GM21576 (cell line): ENCODE results near the gene TGFBRAP1.
"Not testable (repeated sequence)": the region's sequence is repeated elsewhere in the genome, so short reads cannot be mapped to it uniquely, and the experiment has no call there.

Experiments
- ATAC-seq: cut with Tn5 transposase; IDR thresholded peaks from one replicate; pipeline ENCODE4 v1.9.1; 2021; ENCODE audit warnings: mild to moderate bottlenecking, moderate library complexity; ENCODE audit not compliant: unreplicated experiment

TGFBRAP1 gene

DNA sequence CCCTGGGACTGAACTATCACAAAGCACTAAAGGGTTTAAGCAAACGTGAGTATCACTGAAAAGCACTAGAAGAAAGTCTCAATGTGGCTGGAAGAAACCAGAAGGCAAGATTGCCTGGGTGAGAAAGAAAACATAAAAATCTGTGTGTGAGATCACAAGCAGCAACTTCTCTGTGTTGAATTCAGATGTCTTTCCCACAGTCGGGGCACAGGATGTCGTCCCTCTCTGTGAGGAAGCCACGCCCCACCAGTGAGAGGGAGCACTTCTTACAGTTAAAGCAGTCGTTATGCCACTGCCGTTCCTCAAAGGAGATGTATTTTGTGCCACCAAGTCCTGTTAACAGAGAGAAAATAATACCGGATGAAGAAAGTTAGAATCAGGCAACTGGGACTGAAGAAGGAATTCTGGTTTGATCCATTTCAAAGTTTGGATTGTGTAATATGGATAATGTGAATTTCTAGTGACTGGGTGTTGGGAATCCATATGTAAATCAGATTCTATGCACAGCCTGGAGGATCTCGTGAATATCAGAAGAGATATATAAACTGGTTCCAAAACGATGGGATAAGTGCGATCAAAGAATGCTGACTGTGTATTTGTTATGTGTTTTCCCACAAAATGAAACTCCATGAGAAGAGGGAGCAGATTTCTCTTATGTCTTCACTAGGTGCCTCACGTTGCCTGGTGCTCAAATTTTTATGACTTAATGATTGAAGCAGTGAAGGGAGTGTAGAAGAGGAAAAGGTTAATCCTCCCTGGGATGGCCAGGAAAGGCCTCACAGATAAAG, 31.8 kb upstream of the TGFBRAP1 start:
- no peak for ATAC-seq

DNA sequence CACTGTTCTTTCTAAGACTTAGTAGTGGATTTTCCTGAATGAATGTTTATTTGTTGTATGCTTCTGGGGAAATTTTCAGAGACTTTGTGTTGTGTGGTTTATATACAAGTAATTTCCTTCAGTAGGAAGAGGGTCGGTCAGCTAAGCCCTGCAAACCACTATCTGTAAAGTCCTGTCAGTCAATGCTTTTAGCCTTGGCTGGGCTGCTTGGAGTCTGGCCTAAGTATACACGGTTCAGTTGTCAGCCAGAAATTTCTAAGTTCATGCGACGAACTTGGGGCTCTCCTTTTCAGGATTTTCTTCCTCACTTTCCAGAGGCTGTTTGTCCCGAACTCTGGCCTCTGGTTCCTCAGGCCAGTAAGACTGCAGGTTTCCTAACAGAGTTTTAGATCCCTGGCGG, 29.1 kb upstream of the TGFBRAP1 start:
- ATAC-seq: no peak

DNA sequence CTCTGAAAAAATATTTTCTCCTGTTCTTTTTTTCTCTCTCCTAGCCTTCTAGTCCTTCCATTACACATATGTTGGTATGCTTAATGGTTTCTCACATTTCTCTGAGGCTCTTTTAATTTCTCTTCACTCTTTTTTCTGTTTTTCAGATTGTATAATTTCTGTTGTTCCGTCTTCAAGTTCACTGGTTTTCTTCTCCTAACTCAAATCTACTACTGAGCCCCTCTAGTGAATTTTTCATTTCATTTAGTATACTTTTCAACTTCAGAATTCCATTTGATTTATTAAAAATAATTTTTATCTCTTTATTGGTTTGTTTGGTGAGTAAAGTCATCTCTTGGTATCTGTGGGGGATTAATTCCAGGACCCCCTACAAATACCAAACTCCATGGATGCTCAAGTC, 27.6 kb upstream of the TGFBRAP1 start:
- no peak for ATAC-seq

DNA sequence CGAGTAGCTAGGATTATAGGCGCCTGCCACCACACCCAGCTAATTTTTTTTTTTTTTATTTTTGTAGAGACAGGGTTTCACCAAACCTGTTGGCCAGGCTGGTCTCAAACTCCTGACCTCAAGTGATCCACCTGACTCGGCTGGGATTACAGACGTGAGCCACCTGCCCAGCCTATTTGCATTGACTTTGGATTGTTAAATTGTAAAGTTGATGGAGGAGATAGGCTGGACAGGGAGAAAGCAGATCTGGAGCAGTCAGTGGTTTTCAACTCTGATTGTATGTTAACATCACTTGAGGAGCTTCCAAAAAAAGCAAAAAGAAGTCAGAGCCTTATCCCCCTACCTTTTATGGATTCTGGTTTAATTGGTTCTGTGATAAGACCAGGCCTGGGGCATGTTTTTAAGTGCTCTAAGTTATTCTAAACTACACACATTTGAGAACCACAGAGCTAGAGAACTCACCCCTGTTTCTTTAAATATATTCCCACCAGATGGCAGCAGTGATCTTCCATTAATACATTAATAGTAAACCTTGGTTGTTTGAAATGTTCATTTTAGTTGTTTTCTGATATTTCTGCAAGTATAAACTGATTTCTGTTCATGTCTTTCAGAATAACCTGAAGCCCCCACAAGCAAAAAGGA, 15.3 kb upstream of the TGFBRAP1 start:
- no peak for ATAC-seq

DNA sequence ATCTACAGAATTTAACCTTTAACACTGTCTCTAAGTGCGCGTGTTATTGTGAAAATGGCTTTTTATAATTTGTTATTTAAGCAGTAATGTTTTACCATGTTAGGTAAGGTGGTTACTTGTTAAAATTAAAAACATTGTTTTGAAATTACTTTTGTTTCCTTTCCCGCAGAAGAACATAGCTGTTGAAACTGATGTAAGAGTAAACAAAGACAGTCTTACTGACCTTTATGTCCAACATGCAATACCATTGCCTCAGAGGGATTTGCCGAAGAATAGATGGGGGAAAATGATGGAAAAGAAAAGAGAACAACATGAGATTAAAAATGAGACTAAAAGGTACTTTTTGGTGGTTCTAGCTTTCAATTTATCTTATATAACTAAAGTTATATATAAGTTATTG, 9.9 kb upstream of the TGFBRAP1 start:
- no peak for ATAC-seq

DNA sequence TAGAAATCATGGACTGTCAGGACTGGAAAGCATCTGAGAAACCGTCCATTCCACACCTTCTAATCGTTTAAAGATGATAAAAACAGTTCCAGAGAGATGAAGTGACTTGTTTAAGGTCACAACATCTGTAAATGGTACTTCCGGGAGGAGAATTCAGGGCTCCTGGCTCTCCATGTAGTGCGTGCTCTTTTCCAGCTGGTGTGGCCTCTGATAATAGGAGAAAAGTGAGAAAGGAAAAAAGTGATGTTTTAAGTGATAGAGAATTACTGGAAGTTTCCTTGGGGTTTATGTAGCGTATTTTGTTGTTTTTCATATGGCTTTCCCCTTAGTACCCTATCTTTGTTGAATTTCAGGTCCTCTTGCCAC, 8.5 kb upstream of the TGFBRAP1 start:
- peak; percentile 16 for ATAC-seq

DNA sequence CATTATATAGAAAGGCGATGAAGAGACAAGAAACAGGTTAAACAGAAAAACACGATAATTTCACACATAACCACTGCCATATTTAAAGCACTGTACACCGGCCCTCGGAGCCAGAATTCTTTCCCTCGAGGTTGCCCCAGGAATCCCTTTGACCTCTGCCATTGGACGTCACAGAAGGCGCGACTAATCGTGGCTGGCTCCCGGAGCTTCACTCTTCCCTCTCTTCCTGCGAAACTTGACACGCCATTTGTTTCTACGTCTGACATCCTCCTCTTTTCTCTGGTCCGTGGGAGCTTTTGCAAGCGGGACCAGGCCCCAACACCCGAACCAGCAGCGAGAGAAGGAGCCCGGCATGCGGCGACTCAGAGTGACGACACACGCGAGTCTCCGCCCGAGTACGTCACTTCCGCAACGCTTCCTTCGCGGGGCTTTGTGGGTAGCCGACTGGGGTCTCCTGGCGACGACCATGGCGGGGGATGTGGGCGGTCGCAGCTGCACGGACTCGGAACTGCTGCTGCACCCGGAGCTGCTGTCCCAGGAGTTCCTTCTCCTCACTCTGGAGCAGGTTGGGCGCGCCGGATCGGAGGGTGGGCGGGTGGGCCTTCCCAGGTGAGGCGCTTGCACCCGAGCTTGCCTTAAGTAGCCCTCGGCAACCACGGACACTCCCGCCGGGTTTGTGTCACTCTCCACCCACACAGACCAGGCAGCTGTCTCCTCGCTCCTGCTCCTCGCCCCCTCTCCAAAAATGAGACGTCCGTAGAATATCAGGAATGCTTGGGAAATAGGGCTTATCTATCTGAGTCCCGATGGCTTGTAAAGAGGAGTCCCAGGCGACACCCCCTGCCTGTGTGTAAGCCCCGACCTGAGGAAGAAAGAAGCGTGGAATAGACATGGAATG, 7.8 kb upstream of the TGFBRAP1 start, which contains the start of gene C2orf49:
C2orf49 (plus strand) TSS at position 419 of the 898 bp plus-strand sequence; CDS start at position 467, 48 bp downstream.
- ATAC-seq: peak; percentile 92

DNA sequence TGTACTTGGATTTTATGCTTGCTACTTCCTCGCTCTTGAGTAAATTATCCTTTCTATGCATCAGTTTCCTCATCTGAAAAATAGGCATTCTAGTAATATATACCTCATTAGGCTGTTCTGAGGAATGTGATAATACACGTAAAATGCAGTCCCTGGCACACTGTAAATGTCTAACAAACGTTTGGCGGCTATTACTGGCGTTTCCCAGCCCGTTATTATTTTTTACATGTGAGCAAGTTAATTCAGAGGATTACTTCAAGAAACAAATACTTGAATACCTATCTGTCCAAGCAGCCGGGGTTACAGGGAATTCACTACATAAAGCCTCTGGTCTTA, 7.2 kb upstream of the TGFBRAP1 start:
- ATAC-seq: no peak

DNA sequence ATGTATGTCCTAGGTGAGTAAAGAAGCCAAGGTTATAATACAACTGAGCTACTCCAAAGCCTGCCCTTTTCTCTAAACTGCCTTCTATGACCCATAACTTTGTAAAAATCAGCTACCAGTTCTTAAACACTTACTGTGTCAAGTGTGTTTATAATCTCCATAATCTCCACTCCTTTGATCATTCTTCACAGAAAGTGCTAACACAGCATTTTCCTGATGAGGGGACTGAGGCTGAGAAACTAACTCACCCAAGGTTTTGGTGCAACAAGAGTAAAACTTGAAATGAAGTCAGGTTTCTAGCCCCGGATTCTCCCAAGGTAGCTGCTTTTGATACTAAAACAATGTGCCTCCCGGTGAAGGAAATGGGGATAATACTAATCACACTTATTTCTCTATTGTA, 5.9 kb upstream of the TGFBRAP1 start:
- no peak for ATAC-seq

DNA sequence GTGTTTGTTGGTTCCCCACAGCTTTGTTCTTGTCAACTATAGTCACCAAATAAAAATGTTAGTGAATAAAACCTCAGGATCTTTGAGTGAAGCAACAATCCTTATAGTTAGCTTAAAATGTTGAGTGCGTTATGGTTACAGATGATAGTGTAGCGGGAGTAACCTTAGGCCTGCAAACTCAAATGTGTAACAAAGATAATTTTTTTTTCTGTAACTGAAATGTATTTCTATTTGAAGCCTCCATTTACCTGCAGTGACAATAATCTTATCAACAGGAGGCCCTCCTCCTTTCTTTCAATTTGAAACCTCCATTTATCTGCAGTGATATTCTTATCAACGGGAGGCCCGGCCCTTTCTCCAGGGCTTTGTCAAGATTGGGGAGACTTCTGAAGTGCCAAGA, 4.7 kb upstream of the TGFBRAP1 start:
- no peak for ATAC-seq

DNA sequence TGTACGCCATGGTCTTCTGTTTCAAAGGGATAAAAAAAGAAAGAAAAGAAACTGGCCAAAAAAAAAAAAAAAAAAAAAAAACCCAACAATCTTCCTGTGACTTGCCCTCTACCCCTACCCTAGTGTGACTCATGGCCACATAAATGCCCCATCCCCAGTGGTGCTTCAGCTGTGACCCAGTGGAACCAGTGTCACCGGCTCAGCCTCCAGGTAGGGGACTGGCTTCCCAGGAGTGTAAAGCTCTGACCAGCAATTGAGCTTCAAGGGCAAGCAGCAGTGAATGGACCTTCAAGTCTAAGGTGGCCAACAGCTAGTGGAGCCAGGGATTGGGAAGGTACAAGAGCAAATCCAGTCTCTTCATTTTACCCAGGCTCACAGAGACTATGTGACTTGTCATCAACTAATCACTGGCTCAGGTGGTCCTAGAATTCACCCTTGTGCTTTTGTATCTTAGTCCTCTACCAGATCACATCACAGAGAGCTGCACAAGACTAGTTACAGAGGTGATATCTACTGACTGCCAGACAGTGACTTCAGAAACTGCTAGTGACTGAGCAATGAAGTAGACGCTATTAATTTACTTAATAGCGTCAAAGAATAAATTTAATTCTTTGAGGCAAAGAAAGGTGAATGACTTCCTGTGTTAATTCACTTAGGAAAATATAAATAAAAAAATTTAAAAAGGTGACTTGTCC, 1.3 kb upstream of the TGFBRAP1 start:
- no peak for ATAC-seq

DNA sequence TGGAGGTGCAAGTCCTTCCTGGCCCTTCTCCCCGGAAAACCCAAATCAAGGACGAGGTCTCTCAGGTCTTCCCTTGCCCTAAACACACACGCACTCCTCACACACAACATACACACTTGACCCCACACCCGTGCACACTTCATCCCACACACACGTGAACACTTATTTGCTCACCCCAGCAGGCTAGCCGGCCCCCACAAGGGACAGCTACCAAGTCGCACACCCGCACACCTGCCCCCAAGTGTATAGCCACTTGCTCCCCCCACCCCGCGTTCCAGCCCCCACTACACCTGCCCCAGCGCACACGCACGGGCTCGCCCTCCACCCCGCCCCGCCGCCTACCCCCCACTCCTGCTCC, 359 bp downstream of the TGFBRAP1 start:
- ATAC-seq: no peak

DNA sequence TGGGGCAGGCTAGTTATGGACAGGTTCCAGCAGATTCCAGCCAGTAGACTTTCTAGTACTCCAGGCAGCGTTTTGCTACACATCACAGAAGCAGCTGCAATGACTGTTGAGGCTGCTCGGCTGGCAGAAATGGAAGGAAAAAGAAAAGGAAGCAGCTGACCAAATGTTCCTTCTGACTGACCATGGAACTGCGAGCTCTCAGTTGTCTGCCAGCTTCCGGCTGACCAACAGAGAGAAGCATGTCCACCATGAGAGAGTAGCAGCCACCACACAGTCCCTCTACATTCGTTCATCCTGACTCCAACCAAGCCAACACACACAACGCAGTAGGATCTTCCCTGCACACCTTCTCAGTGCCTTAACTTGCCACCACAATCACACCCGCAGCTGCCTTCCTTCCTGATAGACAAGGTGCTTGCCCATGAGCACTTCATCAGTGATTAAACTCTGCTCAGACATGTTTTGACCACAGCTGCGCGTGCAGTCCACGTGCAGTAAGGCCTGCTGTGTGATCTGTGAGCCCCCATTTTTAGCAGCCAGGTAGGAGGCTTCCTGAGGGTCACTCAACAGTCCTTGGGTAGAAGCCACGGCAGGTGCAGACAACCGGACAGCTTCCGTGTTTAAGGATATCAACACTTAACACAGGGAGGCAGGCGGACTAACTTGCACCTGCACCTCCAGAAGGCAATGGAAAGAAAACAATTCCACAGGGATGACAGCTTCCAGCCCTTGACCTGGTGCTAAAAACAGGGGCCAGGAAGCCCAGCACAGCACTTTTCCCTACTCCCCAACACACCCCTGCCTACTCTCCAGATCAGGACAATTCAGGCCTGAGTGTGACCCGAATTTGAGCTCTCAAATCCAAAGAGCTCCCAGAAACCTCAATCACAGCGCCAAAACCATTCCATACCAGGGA, 996 bp downstream of the TGFBRAP1 start:
- peak; percentile 25 for ATAC-seq

DNA sequence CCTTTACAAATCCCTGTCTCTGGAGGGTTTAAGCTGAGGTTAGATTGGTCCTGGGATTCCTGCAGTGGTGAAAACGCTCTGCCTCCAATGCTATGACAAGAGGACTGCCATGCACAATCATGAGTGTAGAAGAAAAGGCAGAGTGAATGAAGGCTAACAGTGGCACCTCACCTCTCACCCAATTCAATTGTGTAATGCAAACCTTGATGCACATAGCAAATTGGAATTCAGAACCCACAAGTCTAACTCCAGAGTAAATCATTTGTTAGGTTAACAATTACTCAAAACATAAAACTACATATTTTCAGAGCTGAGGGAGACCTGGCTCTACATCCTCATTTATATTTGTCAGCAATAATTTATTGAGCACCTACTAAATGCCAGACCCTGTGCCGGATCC, 1.8 kb downstream of the TGFBRAP1 start:
- no peak for ATAC-seq

DNA sequence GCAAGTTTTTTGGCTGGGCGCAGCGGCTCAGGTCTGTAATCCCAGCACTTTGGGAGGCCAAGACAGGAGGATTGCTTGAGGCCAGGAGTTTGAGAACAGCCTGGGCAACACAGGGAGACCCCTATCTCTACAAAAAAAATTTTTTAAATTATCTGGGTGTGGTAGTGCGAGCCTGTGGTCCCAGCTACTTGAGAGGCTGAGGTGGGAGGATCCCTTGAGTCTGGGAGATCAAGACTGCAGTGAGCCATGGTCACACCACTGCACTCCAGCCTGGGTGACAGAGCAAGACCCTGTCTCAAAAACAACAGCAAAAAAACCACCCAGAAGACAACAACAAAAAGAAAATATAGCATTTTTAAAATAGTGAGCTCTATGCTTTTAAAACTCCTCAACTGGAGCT, 2.3 kb downstream of the TGFBRAP1 start:
- not testable (repeated sequence) for ATAC-seq

DNA sequence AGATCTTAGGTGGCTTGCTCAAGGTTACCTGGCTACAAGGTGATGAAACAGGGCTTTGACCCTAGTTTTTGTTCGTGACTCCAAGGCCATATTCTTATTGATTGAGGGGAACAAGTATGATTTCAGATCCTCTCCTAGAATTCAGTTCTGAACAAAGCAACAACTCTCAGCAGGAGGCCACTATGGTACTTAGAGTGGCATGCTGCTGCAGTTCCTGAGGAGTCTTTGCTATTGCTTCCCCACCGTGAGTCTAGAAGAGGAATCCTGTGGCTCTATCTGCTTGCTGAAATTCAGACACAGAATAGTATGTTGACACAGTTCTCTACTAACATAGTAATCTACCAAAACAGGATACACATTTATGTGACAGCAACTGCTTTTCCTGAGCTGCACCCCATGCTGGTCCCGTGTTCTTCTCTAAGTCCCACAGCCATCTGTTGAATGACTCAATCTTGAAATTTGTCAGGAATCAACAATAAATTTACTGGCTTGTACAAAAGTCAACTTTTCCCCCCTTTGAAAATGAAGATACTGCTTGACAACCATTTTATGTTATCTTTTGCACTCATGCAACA, 4.1 kb downstream of the TGFBRAP1 start:
- ATAC-seq: no peak

DNA sequence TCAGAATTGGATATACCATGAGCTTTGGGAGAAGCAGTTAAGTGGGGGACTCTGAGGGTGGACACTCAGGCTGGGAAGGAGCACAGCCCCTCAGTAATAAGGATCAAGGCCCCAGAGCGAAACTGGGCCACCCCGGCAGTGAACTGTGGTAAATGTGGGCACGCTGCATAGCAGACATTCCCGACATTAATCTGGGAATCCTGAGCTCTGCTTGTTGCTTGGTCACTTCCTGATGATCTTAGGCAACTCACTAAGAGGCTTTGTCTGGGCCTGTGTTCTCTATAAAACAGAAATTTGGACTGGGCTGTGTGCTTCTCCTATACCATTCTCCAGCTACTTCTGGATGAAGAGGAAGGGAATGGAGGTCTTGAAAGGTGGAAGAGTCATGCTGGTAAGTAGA, 4.8 kb downstream of the TGFBRAP1 start:
- no peak for ATAC-seq

DNA sequence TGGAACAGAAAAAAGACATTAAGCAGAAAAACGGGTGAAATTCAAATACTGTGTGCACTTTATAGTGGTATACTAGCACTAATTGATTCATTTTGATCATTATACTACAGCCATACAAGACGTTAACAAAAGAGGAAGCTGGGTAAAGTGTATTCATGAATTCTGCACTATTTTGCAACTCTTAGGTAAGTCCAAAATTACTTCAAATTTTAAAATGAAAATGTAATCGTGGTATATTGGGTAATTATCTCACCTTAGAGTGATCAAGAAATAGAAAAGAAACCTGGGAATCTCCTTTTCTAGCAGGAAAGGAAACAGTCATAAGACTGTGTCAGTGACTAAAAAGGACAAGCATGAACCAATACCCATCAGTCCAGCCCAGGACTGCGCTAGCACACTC, 5.4 kb downstream of the TGFBRAP1 start:
- no peak for ATAC-seq

DNA sequence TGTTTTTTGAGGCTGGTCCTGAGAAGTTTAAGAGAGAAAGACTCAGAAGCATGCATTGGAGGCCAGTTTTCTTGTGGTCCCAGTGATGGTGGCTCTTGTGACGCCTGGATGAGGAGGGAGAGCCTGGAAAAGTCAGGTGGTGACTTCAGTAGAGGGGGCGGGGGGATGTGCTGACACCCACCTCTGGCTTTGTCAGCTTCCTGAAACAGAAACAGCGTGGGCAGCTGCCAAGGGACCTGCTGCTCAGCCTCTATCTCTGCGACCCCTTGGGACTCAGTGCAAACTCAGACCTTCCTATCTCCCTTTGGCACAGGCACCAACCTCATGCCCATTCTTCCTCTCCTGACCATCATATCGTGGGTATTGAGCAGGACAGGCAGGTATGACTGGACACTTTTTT, 6.4 kb downstream of the TGFBRAP1 start:
- no peak for ATAC-seq
